CD4-positive, alpha-beta T cell treated with Interleukin-15 for 1 hour (primary cell): ENCODE results near the gene PEBP1.
"Not testable (repeated sequence)": the region's sequence is repeated elsewhere in the genome, so short reads cannot be mapped to it uniquely, and the experiment has no call there.

Experiments used
- DNase-seq: peaks from one replicate; pipeline ENCODE4 v3.0.0-alpha.2; 2020

PEBP1 gene

GRCh38 chr12:118135788-118136558, at the start of gene PEBP1:
PEBP1 (plus strand) TSS chr12:118136124; CDS start chr12:118136210, 86 bp downstream.
- DNase-seq = peak; percentile 89

- no peak for DNase-seq
Observed at GRCh38 chr12:118089782-118090181, 46.1 kb upstream of the PEBP1 start.

- DNase-seq = no peak
Observed at GRCh38 chr12:118094039-118094438, 41.9 kb upstream of the PEBP1 start.

GRCh38 chr12:118098401-118098800, 37.5 kb upstream of the PEBP1 start:
- DNase-seq = no peak

- no peak for DNase-seq
Observed at GRCh38 chr12:118098911-118099671, 36.8 kb upstream of the PEBP1 start.

GRCh38 chr12:118101051-118101450, 34.9 kb upstream of the PEBP1 start:
- no peak for DNase-seq

- DNase-seq = no peak
Observed at GRCh38 chr12:118102070-118102469, 33.9 kb upstream of the PEBP1 start.

GRCh38 chr12:118102609-118103008, 33.3 kb upstream of the PEBP1 start:
- no peak for DNase-seq

GRCh38 chr12:118103201-118103600, 32.7 kb upstream of the PEBP1 start:
- no peak for DNase-seq

- no peak for DNase-seq
Observed at GRCh38 chr12:118103601-118104382, 32.1 kb upstream of the PEBP1 start, which contains the start of gene VSIG10. VSIG10 (minus strand) TSS chr12:118104011; CDS start chr12:118103671, 340 bp downstream.

- DNase-seq = no peak
Observed at GRCh38 chr12:118107011-118107410, 28.9 kb upstream of the PEBP1 start.

- no peak for DNase-seq
Observed at GRCh38 chr12:118107694-118108093, 28.2 kb upstream of the PEBP1 start.

- no peak for DNase-seq
Observed at GRCh38 chr12:118109088-118109487, 26.8 kb upstream of the PEBP1 start.

- DNase-seq = no peak
Observed at GRCh38 chr12:118119449-118119879, 16.5 kb upstream of the PEBP1 start.

GRCh38 chr12:118120579-118121363, 15.2 kb upstream of the PEBP1 start:
- peak; percentile 51 for DNase-seq

GRCh38 chr12:118122264-118122663, 13.7 kb upstream of the PEBP1 start:
- no peak for DNase-seq

- DNase-seq = no peak
Observed at GRCh38 chr12:118124333-118124874, 11.5 kb upstream of the PEBP1 start.

- no peak for DNase-seq
Observed at GRCh38 chr12:118125743-118126118, 10.2 kb upstream of the PEBP1 start.

GRCh38 chr12:118126119-118126757, 9.7 kb upstream of the PEBP1 start:
- no peak for DNase-seq

GRCh38 chr12:118127867-118128266, 8.1 kb upstream of the PEBP1 start:
- no peak for DNase-seq

- DNase-seq = not testable (repeated sequence)
Observed at GRCh38 chr12:118129436-118129835, 6.5 kb upstream of the PEBP1 start.
